ENCODE results near the gene ISL2. TPM values are rescaled to one million over a fixed set of nuclear protein-coding genes. Genes with fewer than 3 reads are reported as not detected.

The ISL2 gene
- total and polyA plus RNA-seq, 2 of the 4 experiments (the other 2 are of a cell fraction), result 1.3 to 3.6 TPM

GRCh38 chr15:76289582-76289981 lies 47.0 kb upstream of the ISL2 start (continued):
- no peak for TF ChIP-seq CTCF (conservative IDR thresholded peaks at IDR 0.05; ENCODE audit: low read depth, low read length)
- no peak for TF ChIP-seq MAFK (IDR thresholded peaks at IDR 0.05; ENCODE audit: low read depth, low read length)
- no peak for TF ChIP-seq RCOR1 (IDR thresholded peaks at IDR 0.05; ENCODE audit: insufficient replicate concordance, low read length)
- no peak for TF ChIP-seq MXI1 (IDR thresholded peaks at IDR 0.05; ENCODE audit: borderline replicate concordance, low read depth, low read length)

GRCh38 chr15:76293361-76293760 lies 43.2 kb upstream of the ISL2 start:
- peaks cover 3% of the 10 kb centered on the region; the same call in 1 of the 2 replicates for H3K4me1 ChIP-seq (ENCODE audit: control insufficient read depth, insufficient read depth, low read length)
- no peak overlapping the region for H3K27ac ChIP-seq (ENCODE audit: insufficient read depth, low read length)
- intact Hi-C loops (cut with micrococcal nuclease) (no loop called here), dilution Hi-C loops (cut with HindIII; ENCODE audit: low sequenced_read_pairs, unreplicated experiment) (no loop called here), in situ Hi-C loops (cut with MboI; ENCODE audit: low sequenced_read_pairs) (no loop called here)
- ChIA-PET CTCF (no interaction called here), POLR2A (ENCODE audit: unreplicated experiment) (no interaction called here)
- H2AFZ ChIP-seq (replicated peaks; ENCODE audit: low read length, poor library complexity), result no peak overlapping the region
- H3K27me3 ChIP-seq (ENCODE audit: control insufficient read depth, insufficient read depth, low read length), result no peaks in the 10 kb centered on the region
- ATAC-seq (ENCODE audit: low read depth), result no peak
- H2BK120ac ChIP-seq (ENCODE audit: low read depth, low read length), result no peak overlapping the region
- no peak overlapping the region for H3K18ac ChIP-seq (ENCODE audit: low read depth, low read length)
- peaks cover 10% of the 10 kb centered on the region for H3K36me3 ChIP-seq (ENCODE audit: control insufficient read depth, insufficient read depth, low read length)
- H4K8ac ChIP-seq (ENCODE audit: low read depth in 2 of 2, low read length in 2 of 2), result no peak overlapping the region
- no peak overlapping the region for H3K4ac ChIP-seq (ENCODE audit: low read depth, low read length)
- no peak overlapping the region for H3K4me3 ChIP-seq (ENCODE audit: insufficient read depth, low read depth, low read length)
- H3K23ac ChIP-seq (ENCODE audit: low read depth, low read length), result no peak overlapping the region
- peaks cover 25% of the 10 kb centered on the region for H4K20me1 ChIP-seq (ENCODE audit: insufficient read depth, low read length)
- no CpG with 5 or more reads among the region's 1 CpG for WGBS, 2 experiments (ENCODE audit: extremely low coverage in 2 of 2, insufficient read length in 1 of 2)
- BruUV-seq (replicated peaks), result no TSS peak
- no peak overlapping the region for H2BK15ac ChIP-seq (ENCODE audit: low read depth, low read length)
- H3K4me2 ChIP-seq (ENCODE audit: low read depth, low read length), result no peak overlapping the region
- no peak overlapping the region for H4K5ac ChIP-seq (ENCODE audit: low read depth, low read length)
- no peak overlapping the region for H3K56ac ChIP-seq (ENCODE audit: extremely low read depth, insufficient read depth, low read length)
- DNase-seq, result peak; percentile 39
- peaks cover 6% of the 10 kb centered on the region; the same call in 1 of the 2 replicates for H3K9me1 ChIP-seq (ENCODE audit: insufficient read depth, low read length)
- H2BK5ac ChIP-seq (ENCODE audit: low read depth, low read length, poor library complexity, severe bottlenecking), result no peak overlapping the region
- no peak for TF ChIP-seq CTCF (conservative IDR thresholded peaks at IDR 0.05; ENCODE audit: low read depth, low read length)
- no peak for TF ChIP-seq RAD21 (IDR thresholded peaks at IDR 0.05; ENCODE audit: low read length)
- TF ChIP-seq ELK1 (IDR thresholded peaks at IDR 0.05; ENCODE audit: borderline replicate concordance, low read depth, low read length), result no peak
- TF ChIP-seq MAFK (IDR thresholded peaks at IDR 0.05; ENCODE audit: low read depth, low read length), result 0 out of 2 replicates have a peak, but pooled peaks have one; percentile 12
- TF ChIP-seq CHD1 (IDR thresholded peaks at IDR 0.05; ENCODE audit: low read depth, low read length), result no peak
- H2AK5ac ChIP-seq (ENCODE audit: low read depth, low read length), result no peak overlapping the region
- H2BK20ac ChIP-seq (ENCODE audit: low read depth, low read length), result no peak overlapping the region
- no peak overlapping the region for H4K91ac ChIP-seq (ENCODE audit: insufficient read depth, low read depth, low read length)
- peaks cover 30 to 72% of the 10 kb centered on the region in 2 experiments for H3K79me1 ChIP-seq (ENCODE audit: low read depth in 1 of 2, low read length in 2 of 2)
- 0 out of 2 replicates have a peak overlapping the region, but pooled peaks have one; percentile 48 for H3K14ac ChIP-seq (replicated peaks; ENCODE audit: low read depth, low read length)
- no peak overlapping the region for H2AK9ac ChIP-seq (replicated peaks; ENCODE audit: low read depth, low read length, poor library complexity)
- no peak overlapping the region for H3K9ac ChIP-seq (ENCODE audit: low read depth, low read length)
- H3K9me3 ChIP-seq (ENCODE audit: control insufficient read depth, insufficient read depth, low read length), result no peaks in the 10 kb centered on the region
